Natural killer cell treated with Interleukin-12 subunit alpha and Interleukin-12 subunit beta and Interleukin-15 and Interleukin-18, amount 100 ng/mL, for 72 hours (primary cell): ENCODE measurements around the gene PHOSPHO2. TPM values are rescaled to one million over a fixed set of nuclear protein-coding genes. Genes with fewer than 3 reads are reported as not detected.

Source experiments
- ATAC-seq, 2 donors: fragments of 150-1000 bp; cut with Tn5 transposase in 1 of 2; sonication (Bioruptor Pico), chemical (Tn5 transposase) in 1 of 2; 2 replicates each; pipeline ENCODE4 v1.10.0; 2021
- DNase-seq: peaks from one replicate; pipeline ENCODE4 v3.0.0; 2022; ENCODE audit warnings: low spot score
- H3K27ac Mint-ChIP-seq, 2 donors: 1 replicate in 1 of 2; 2 replicates in 1 of 2; pipeline ENCODE4 v1.8.0; 2022; ENCODE audit warnings: mixed read lengths in 2 of 2, mild to moderate bottlenecking in 1 of 2, moderate library complexity in 1 of 2
- H3K27me3 Mint-ChIP-seq, 2 donors: 1 replicate in 1 of 2; 2 replicates in 1 of 2; pipeline ENCODE4 v1.8.0; 2022; ENCODE audit warnings: mixed read lengths in 2 of 2
- H3K36me3 Mint-ChIP-seq: one replicate; pipeline ENCODE4 v1.8.0; 2022; ENCODE audit warnings: mixed read lengths
- H3K4me1 Mint-ChIP-seq, 2 donors: 1 replicate in 1 of 2; 2 replicates in 1 of 2; pipeline ENCODE4 v1.8.0; 2022; ENCODE audit warnings: low read depth in 2 of 2, mixed read lengths in 2 of 2, mild to moderate bottlenecking in 1 of 2
- H3K4me3 Mint-ChIP-seq: one replicate; pipeline ENCODE4 v1.8.0; 2022; ENCODE audit warnings: mixed read lengths
- H3K9me3 Mint-ChIP-seq: 2 replicates; pipeline ENCODE4 v1.8.0; 2022; ENCODE audit warnings: mixed read lengths
- total RNA-seq, 2 donors: library from RNA; stranded (reverse); gene quantifications; one replicate each; pipeline ENCODE4 v1.2.3, GENCODE V29; 2022

The PHOSPHO2 gene
- total RNA-seq, 2 donors from 2014 or later: 2.6 to 4.4 TPM

- Mint-ChIP-seq H3K4me3 (peak overlapping the region; percentile 82), H3K27ac (no peak overlapping the region), H3K36me3 (peaks cover 8% of the 10 kb centered on the region), H3K9me3 (no peaks in the 10 kb centered on the region), H3K27me3 (peaks cover 7 to 21% of the 10 kb centered on the region in 2 donors), H3K4me1 (peaks cover 16 to 24% of the 10 kb centered on the region in 2 donors)
- no peak for DNase-seq
- no peak for ATAC-seq
Observed at GRCh38 chr2:169735623-169736022, 41.4 kb downstream of the PHOSPHO2 start.

GRCh38 chr2:169736902-169737301 lies 42.6 kb downstream of the PHOSPHO2 start:
- no peak for DNase-seq
- peaks cover 8% of the 10 kb centered on the region for H3K36me3 Mint-ChIP-seq
- H3K27ac Mint-ChIP-seq: no peak overlapping the region
- H3K27me3 Mint-ChIP-seq: peaks cover 7 to 21% of the 10 kb centered on the region in 2 donors
- peaks cover 16 to 24% of the 10 kb centered on the region in 2 donors for H3K4me1 Mint-ChIP-seq
- H3K4me3 Mint-ChIP-seq: peak overlapping the region; percentile 26
- no peak for ATAC-seq
- no peaks in the 10 kb centered on the region for H3K9me3 Mint-ChIP-seq

GRCh38 chr2:169738566-169739229 lies 44.4 kb downstream of the PHOSPHO2 start:
- Mint-ChIP-seq H3K27me3 (peaks cover 5 to 14% of the 10 kb centered on the region in 2 donors), H3K4me3 (no peak overlapping the region), H3K9me3 (no peaks in the 10 kb centered on the region), H3K27ac (no peak overlapping the region), H3K4me1 (peaks cover 6 to 13% of the 10 kb centered on the region in 2 donors), H3K36me3 (peaks cover 8% of the 10 kb centered on the region)
- no peak for ATAC-seq
- no peak for DNase-seq

DNA sequence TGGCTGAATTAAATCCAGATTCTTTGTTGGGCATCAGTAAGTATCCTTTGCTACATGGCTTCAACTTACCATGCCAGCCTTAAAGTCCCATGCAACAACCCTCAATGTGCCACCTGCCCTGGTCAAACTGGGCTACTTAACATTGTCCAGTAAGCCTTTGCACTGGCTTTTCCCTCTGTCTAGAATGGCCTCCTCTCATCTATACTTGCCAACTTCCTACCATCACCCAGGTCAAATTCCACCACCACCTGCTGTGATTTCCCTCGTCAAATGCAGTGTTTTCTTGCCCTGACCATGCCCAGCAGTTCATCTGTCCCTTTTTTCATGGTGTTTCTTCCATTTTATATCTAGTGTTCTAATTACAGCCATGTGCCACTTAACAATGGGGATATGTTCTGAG lies 45.1 kb downstream of the PHOSPHO2 start:
- Mint-ChIP-seq H3K4me3 (no peak overlapping the region), H3K27me3 (peaks cover 5 to 14% of the 10 kb centered on the region in 2 donors), H3K9me3 (no peaks in the 10 kb centered on the region), H3K4me1 (peaks cover 6 to 13% of the 10 kb centered on the region in 2 donors), H3K36me3 (peaks cover 13% of the 10 kb centered on the region), H3K27ac (no peak overlapping the region)
- no peak for ATAC-seq
- no peak for DNase-seq

DNA sequence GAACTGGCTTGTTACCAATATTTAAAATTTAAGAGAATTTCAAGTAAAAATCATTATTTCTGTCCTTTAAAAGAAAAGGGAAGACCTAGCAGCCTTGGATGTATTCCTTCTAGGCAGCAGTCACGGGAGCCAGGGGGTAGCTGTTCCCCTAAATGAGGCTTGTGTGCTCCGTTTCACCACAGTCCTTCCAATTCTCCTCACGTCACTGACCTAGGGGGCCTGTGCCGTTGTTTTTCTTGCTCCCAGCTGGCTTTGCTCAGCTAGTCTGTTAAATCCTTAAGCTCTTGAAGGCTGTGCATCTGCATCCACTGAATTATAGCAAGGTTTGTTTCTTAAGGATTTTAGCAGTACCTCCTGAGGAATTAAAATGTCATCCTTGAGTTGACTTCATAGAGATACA lies 49.3 kb downstream of the PHOSPHO2 start:
- Mint-ChIP-seq H3K9me3 (no peaks in the 10 kb centered on the region), H3K4me1 (peaks cover 0 to 8% of the 10 kb centered on the region in 2 donors), H3K27me3 (peaks cover 0 to 5% of the 10 kb centered on the region in 2 donors), H3K4me3 (no peak overlapping the region), H3K27ac (no peak overlapping the region), H3K36me3 (peaks cover 14% of the 10 kb centered on the region)
- ATAC-seq: no peak
- no peak for DNase-seq

DNA sequence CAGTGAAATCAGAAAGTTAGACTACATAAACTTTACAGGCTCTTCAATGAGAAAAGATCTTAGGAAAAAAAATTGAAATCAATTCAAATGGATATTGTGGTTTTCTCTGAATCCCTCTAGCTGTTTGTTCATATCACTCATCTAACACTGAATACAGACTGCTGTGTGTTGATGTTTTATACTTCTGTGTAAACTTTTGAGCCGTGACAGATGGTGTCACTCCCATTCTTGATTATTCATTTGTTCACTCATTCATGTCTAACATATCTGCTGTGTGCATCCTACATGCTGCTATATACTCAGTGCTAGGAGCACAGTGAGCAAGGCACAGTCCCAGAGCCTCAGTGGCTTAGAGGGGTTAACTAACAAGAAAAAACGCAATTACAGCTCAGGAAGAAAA lies 52.0 kb downstream of the PHOSPHO2 start:
- no peaks in the 10 kb centered on the region for H3K27me3 Mint-ChIP-seq
- no peak overlapping the region for H3K4me3 Mint-ChIP-seq
- DNase-seq (no peak), ATAC-seq (no peak)
- no peak overlapping the region for H3K27ac Mint-ChIP-seq
- no peaks in the 10 kb centered on the region for H3K9me3 Mint-ChIP-seq
- peaks cover 7% of the 10 kb centered on the region for H3K36me3 Mint-ChIP-seq
- no peaks in the 10 kb centered on the region for H3K4me1 Mint-ChIP-seq

- H3K4me3 Mint-ChIP-seq: no peak overlapping the region
- no peaks in the 10 kb centered on the region for H3K4me1 Mint-ChIP-seq
- no peak for ATAC-seq
- no peaks in the 10 kb centered on the region for H3K9me3 Mint-ChIP-seq
- no peaks in the 10 kb centered on the region for H3K27me3 Mint-ChIP-seq
- peaks cover 7% of the 10 kb centered on the region for H3K36me3 Mint-ChIP-seq
- no peak overlapping the region for H3K27ac Mint-ChIP-seq
- no peak for DNase-seq
Observed at GRCh38 chr2:169748319-169748718, 54.0 kb downstream of the PHOSPHO2 start.

Other genes starting within 250 kb of the PHOSPHO2 start
- gene BBS5, start 215.0 kb upstream of the PHOSPHO2 start, total RNA-seq: 1 to 10 TPM; 3.7 to 5.7 TPM
- gene KLHL41, start 184.8 kb upstream of the PHOSPHO2 start, total RNA-seq: not detected
- gene FASTKD1, start 120.6 kb upstream of the PHOSPHO2 start, total RNA-seq: 10 to 100 TPM; 37.7 to 61.7 TPM
- 10 to 100 TPM; 42.8 to 66.4 TPM for gene PPIG, start 110.1 kb upstream of the PHOSPHO2 start, total RNA-seq
- under 1 TPM; 0.12 to 0.59 TPM for gene CFAP210, start 64 bp upstream of the PHOSPHO2 start, total RNA-seq
- 10 to 100 TPM; 10.1 to 19.1 TPM for gene KLHL23, start 39.4 kb downstream of the PHOSPHO2 start, total RNA-seq
- gene SSB, start 104.4 kb downstream of the PHOSPHO2 start, total RNA-seq: 100 to 1,000 TPM in 1 of 2 donors, 10 to 100 TPM in 1; 66.8 to 105 TPM
- gene METTL5, start 130.4 kb downstream of the PHOSPHO2 start, total RNA-seq: 10 to 100 TPM; 50.7 to 56.9 TPM
- 10 to 100 TPM; 42.7 to 54.1 TPM for gene UBR3, start 133.0 kb downstream of the PHOSPHO2 start, total RNA-seq